ENCODE measurements around the gene LIAS. TPM values are rescaled to one million over a fixed set of nuclear protein-coding genes. Genes with fewer than 3 reads are reported as not detected.
"Not testable (repeated sequence)": the region's sequence is repeated elsewhere in the genome, so short reads cannot be mapped to it uniquely, and the experiment has no call there.

The LIAS gene
- 8.5 and 10.4 TPM in 2 replicates for total RNA-seq

DNA sequence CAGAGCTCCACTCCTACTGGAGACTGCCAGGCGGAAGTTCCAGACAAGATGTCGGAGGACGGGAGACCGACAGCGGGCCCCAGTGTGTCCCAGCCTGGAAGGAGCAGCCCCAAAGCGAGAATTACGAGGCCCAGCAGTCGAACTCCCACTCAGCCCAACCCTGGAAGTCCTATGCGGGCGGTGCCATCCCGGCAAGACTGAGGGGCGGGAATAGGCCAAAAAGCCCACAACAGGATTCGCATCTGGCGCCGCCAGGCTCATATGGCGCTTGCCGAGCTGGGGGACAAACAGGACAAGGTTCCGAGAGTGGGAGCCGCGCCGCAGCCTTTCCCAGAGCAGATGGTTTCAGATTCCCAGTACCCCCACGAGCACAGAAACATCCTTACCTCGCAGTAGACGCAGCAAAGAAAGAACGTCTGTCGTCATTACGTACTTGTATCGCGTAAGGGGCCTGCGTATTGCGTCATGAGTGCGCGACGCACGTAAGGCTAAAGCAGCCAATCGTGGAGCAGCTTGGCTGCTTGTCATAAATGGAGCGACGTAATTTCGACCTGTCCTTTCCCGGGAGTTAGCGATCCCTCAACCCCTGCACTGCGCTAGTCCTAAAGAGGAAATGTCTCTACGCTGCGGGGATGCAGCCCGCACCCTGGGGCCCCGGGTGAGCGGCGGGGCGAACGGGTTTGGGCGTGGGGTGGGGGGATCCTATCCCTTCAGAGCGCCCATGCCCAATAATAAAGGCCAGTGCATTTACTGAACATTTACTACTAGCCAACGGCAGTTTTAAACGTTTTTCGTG is at the start of gene LIAS, which contains the start of gene RPL9:
LIAS (plus strand) TSS at position 552 of the 796 bp plus-strand sequence; CDS start at position 614, 62 bp downstream.
RPL9 (minus strand) TSS at position 418 of the 796 bp plus-strand sequence. CDS start 483 bp downstream, outside the sequence.
- DNase-seq (ENCODE audit: low read depth): peak; percentile 99

DNA sequence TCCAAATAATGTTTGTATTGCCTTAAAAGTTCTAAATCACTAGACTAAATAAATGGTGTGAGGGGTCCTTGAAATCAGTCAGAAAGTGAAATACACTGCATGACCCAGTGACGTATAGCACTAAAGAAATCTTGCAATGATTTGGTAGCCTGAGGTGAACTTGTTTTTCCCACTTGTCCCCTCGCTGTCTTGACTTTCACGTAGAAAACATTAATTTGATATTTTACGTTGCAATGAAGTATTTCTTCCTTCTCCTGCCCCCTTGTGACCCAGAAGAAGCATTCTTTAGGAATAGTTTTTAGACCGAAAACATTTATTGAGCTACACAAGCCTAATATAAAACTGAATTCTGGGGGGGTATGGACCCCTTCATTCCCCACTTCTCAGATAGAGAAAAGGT is 48.4 kb upstream of the LIAS start:
- no peak for DNase-seq (ENCODE audit: low read depth)

GRCh38 chr4:39411561-39411960 is 47.3 kb upstream of the LIAS start:
- not testable (repeated sequence) for DNase-seq (ENCODE audit: low read depth)

DNA sequence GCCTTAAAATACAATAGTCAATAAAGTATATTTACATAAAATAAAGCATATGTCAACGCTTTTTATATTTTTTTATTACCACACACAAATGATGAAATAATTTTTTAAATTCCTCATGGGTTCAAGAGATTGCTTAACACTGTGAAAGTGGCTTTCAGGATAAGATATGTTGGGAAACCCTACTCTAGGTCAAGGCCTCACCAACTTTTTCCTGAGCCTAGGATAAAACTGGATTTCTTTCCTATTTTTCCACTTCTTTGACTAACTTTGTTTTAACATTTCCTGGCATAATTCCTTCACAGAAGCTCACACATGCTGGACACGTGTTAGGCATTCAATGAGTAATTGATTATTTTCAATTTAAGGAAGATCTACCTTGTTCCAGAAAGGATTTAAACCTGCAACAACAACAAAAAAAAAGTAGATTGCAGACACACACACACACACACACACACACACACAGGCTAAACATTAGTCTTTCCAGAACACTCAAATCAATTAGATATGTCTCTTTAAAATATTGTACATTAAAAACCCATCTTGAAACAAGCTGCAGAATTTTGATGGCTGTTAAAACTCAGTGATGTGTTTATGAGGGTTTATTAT is 43.1 kb upstream of the LIAS start:
- no peak for DNase-seq (ENCODE audit: low read depth)

DNA sequence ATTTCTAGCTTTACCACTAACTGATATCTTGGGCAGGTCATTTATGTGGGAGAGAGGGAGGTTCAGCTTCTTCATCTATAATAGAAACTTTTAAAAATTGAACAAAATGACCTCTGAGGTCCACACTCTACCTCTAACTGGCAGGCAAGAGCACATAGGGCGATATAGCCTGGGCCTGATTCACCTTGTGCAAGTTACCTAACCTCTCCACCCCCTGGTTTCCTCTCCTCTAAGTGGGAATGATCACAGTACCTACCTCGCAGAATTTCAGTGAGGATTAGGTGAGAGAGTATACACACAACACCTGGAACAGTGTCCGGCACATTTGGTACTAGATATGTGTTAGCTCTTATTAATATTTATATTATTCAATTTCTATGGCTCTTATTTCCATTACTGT is 36.6 kb upstream of the LIAS start:
- no peak for DNase-seq (ENCODE audit: low read depth)

- not testable (repeated sequence) for DNase-seq (ENCODE audit: low read depth)
These were observed 33.6 kb upstream of the LIAS start for GRCh38 chr4:39425297-39425696.

DNA sequence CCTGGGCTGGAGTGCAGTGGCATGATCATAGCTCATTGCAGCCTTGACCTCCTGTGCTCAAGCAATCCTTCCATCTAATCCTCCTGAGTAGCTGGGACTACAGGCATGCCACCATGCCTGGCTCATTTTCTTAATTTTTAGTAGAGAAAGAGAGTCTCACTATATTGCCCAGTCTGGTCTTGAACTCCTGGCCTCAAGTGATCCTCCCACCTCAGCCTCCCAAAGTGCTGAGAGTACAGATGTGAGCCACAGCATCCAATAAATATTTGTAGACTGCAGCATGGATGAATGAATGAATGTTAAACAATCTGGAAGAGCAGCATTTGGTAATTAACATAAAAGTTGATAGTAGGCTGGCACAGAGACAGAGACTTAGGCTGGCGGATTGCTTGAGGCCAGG is 32.1 kb upstream of the LIAS start:
- DNase-seq (ENCODE audit: low read depth): no peak

- peak; percentile 22 for DNase-seq (ENCODE audit: low read depth)
These were observed 31.2 kb upstream of the LIAS start for GRCh38 chr4:39427520-39428114.

DNA sequence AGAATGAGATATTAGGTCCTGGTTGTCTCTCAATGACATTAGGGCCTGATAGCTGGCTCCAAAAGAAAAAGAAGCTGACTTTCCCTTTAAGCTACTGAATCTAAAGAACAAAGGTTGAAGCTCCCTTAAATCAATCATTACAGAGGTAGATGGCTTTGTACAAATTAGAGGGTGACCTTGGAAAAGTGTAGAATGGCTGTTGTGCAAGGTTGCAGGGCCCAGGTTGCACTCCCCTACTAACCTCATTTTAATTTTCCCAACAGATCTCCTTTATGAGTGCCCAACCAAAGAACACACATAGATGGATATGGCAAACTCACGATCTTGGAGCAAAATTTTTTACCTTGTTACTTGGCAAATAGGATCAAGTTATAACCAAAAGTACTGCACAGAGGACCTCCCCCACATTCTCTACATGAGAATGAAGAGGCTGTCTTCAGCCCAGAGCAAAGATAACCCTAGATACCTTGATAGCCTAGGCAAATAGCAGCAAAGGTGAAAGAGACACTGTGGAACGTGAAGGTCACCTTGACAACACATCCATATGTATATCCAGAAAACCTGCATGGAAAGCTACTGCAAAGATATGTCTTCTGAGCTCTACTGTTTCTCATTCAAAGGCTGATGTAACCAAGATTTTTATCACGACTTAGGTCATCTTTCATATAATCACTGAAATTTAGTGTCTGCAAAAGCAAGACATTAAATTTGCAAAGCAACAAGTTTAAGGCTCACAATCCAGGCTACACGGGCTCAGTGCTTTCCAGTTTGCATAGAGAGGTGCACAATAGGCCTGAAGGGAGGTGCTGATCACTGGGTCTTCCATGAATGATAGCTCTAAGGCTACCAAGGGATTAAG is 29.2 kb upstream of the LIAS start:
- DNase-seq (ENCODE audit: low read depth): no peak

GRCh38 chr4:39433878-39434492 is 24.9 kb upstream of the LIAS start:
- no peak for DNase-seq (ENCODE audit: low read depth)

DNA sequence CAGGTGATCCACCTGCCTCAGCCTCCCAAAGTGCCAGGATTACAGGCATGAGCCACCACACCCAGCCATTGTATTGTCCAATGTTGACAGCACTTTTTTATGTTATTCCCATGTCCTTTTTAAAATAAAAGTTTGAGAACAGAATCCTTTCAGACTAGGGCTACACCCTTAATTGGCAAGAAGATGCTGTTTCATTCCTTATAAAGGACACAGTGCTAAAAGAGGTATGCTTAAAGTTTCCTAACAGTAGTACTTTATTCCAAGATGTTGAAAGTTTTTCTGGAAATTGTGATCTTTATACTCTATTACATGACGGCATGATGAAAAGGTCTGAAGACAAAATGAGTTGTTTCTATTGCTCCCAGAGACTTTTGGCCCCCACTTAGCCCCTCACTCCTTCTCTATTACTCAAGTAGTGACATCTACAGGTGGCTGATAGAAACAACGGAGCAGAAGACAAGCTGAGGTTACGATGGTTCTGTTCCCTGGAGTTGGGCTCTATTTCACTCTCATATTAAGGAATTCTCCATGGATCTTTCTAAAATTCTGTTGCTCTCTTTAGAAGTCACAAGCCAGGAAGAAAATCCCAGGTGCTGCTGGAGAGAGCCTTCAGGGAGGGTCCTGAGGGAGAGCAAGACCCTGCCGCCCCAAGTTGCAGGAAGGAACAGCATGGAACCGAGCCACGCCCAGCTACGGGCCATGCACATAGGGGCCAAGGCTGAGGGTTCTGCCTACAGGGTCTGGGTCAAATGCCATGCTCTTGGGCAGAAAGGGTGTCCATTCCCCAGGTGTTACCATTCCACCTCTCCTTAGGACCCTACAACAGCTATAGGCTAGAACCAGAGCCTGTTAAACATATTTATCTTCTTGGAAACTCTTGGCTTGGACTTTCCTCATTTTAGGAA is 22.9 kb upstream of the LIAS start:
- DNase-seq (ENCODE audit: low read depth): no peak

- DNase-seq (ENCODE audit: low read depth): no peak
These were observed 17.3 kb upstream of the LIAS start for GRCh38 chr4:39441593-39441992.

- DNase-seq (ENCODE audit: low read depth): no peak
These were observed 15.9 kb upstream of the LIAS start for GRCh38 chr4:39442998-39443397.

DNA sequence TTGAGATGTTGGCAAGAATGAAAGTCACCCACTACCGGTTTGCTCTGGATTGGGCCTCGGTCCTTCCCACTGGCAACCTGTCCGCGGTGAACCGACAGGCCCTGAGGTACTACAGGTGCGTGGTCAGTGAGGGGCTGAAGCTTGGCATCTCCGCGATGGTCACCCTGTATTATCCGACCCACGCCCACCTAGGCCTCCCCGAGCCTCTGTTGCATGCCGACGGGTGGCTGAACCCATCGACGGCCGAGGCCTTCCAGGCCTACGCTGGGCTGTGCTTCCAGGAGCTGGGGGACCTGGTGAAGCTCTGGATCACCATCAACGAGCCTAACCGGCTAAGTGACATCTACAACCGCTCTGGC is 12.4 kb upstream of the LIAS start:
- no peak for DNase-seq (ENCODE audit: low read depth)

GRCh38 chr4:39446842-39447573 is 11.8 kb upstream of the LIAS start:
- peak; percentile 48 for DNase-seq (ENCODE audit: low read depth)

DNA sequence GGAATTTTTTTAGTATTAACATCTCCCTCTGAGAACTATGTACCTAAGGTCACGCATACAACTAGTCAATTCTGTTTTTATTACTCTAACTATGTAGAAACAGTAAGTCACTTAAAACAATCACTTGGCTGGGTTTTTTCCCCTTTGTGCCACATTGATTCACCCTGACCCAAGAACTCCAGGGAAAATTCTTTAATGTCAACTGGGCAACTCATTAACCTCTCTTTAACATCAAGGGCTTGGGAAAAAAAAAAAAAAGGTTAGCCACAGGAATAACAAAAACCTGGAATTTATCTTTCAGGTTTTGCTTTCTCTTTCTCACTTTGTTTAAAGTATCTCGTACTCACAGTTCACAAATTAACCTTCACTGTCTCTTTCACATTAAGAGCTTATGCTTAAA is 8.2 kb upstream of the LIAS start:
- DNase-seq (ENCODE audit: low read depth): peak; percentile 94

- DNase-seq (ENCODE audit: low read depth): no peak
These were observed 7.3 kb upstream of the LIAS start for GRCh38 chr4:39451423-39452023.

- DNase-seq (ENCODE audit: low read depth): no peak
These were observed 6.5 kb upstream of the LIAS start for GRCh38 chr4:39452153-39452859.
